Activated naive CD4-positive, alpha-beta T cell treated with anti-CD3 and anti-CD28 coated beads, Interleukin-2, amount 50 U/mL, for 24 hours (primary cell): ENCODE measurements around the gene TICAM2.
A peak's percentile ranks its signal among the peaks of the same experiment; 100 is the strongest.

Source experiments
- H3K27ac Mint-ChIP-seq: one replicate; pipeline ENCODE4 v1.8.0; 2021; ENCODE audit warnings: mild to moderate bottlenecking, mixed read lengths
- H3K27me3 Mint-ChIP-seq: one replicate; pipeline ENCODE4 v1.8.0; 2021; ENCODE audit warnings: mixed read lengths
- H3K36me3 Mint-ChIP-seq: one replicate; pipeline ENCODE4 v1.8.0; 2021; ENCODE audit warnings: mixed read lengths
- H3K4me1 Mint-ChIP-seq: one replicate; pipeline ENCODE4 v1.8.0; 2021; ENCODE audit warnings: mixed read lengths
- H3K4me3 Mint-ChIP-seq: one replicate; pipeline ENCODE4 v1.8.0; 2021; ENCODE audit warnings: mild to moderate bottlenecking, mixed read lengths
- H3K9me3 Mint-ChIP-seq: one replicate; pipeline ENCODE4 v1.8.0; 2021; ENCODE audit warnings: mixed read lengths

Gene TICAM2

DNA sequence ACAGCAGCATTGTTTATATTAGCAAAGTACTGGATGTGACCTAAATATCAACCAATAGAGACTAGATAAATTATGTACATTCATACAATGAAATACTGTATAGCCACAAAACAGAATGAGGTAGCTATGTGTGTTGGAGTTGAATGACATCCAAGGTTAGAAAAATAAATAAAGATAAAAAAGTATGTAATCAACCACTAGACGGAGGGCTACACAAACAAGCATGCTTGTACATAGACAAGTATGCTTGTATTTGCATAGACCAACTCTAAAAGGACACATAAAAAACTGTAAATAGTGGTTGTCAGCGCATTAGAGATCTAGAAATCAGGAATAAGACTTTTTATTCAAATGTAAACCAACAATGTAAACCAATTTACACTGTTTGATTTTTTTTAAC lies 60.7 kb downstream of the TICAM2 start:
- H3K9me3 Mint-ChIP-seq = no peaks in the 10 kb centered on the region
- no peak overlapping the region for H3K27ac Mint-ChIP-seq
- H3K27me3 Mint-ChIP-seq = no peaks in the 10 kb centered on the region
- H3K4me3 Mint-ChIP-seq = peak overlapping the region; percentile 96
- H3K4me1 Mint-ChIP-seq = peaks cover 75% of the 10 kb centered on the region
- peaks cover 35% of the 10 kb centered on the region for H3K36me3 Mint-ChIP-seq

DNA sequence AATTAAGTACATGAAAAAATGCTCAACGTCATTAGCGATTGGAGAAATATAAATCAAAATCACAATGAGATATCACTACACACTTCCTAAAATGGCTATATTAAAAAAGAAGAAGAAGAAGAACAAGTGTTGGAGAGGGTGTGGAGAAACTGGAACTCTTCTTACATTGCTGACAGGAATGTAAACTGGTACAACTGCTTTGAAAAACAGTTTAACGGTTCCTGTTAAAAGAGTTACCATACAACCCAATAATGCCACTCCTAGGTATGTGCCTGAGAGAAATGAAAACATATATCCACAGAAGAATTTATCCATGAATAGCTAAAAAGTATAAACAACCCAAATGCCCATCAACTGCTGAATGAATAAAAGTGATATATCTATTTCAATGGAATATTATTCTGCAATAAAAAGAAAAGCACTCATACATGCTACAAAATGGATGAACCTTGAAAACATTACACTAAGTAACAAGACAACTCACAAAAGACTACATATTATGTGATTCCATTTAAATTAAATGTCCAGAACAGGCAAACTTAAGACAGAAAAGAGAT lies 66.7 kb downstream of the TICAM2 start:
- peaks cover 6% of the 10 kb centered on the region for H3K9me3 Mint-ChIP-seq
- no peaks in the 10 kb centered on the region for H3K27me3 Mint-ChIP-seq
- H3K27ac Mint-ChIP-seq = no peak overlapping the region
- peaks cover 45% of the 10 kb centered on the region for H3K36me3 Mint-ChIP-seq
- H3K4me3 Mint-ChIP-seq = peak overlapping the region; percentile 37
- peaks cover 93% of the 10 kb centered on the region for H3K4me1 Mint-ChIP-seq

DNA sequence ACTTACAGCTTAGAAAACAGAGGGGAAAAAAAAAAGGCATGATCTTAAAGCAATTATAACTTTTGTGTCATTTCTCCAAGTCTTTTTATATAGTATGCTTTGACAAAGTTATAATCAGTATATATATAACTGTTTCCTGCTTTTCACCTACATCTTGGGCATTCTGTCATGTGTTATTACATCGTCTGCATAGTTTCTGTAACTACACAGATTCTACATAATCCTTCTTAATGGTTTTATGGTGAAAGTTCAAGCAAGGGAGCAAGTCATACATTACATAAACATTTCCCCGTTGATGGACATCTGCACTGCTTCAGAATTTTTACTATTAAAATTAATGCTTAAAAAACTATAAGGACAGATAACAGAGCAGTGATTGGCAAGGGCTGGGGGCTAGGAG lies 69.8 kb downstream of the TICAM2 start:
- Mint-ChIP-seq H3K27me3 (no peaks in the 10 kb centered on the region), H3K4me1 (peaks cover 88% of the 10 kb centered on the region), H3K4me3 (no peak overlapping the region), H3K9me3 (peaks cover 6% of the 10 kb centered on the region), H3K27ac (no peak overlapping the region), H3K36me3 (peaks cover 37% of the 10 kb centered on the region)

DNA sequence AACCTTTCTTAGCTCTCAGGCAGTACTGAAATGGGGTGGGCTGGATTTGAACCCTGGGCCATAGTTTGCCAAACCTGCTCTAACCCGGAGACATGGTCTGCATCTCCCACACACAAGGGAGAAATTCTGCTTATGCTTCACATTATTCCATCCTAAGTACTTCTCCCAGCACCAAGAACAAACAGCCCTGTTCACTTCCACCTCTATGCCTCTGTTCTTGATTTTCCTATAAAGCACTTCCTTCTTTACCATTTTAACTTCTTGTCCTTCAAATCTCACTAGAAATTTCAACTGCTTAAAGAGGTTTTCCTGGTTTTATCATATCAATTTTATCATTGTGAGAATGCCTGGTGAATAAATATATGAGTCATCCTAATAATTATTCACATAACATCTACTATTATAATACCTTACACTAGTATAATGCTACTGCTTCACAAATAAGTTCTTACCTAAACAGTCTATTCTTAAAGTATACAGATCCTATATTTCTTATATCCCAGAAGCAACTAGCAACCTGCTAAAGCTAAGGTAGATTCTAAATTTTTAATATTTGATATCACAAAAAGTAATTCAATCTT lies 70.4 kb downstream of the TICAM2 start:
- Mint-ChIP-seq H3K4me3 (peak overlapping the region; percentile 16), H3K4me1 (peaks cover 86% of the 10 kb centered on the region), H3K36me3 (peaks cover 31% of the 10 kb centered on the region), H3K27me3 (no peaks in the 10 kb centered on the region), H3K9me3 (peaks cover 6% of the 10 kb centered on the region), H3K27ac (peak overlapping the region; percentile 32)

DNA sequence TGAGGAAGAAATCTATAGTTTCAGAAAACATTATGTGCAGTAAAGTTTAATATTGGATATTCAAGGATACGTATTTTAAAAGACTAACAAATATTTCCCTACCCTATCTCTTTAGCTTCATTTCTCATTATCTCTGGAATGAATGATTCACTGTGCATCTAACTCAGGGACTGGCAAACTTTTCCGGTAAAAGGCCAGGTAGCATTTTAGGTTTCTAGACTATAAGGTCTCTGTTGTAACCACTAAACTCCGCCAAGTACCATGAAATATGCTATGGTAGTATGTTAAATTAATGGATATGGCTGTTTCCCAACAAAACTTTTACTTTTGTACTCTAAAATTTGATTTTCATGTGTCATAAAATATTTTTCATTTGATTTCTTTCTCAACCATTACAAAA lies 70.9 kb downstream of the TICAM2 start:
- Mint-ChIP-seq H3K9me3 (peaks cover 6% of the 10 kb centered on the region), H3K36me3 (peaks cover 26% of the 10 kb centered on the region), H3K27me3 (no peaks in the 10 kb centered on the region), H3K27ac (no peak overlapping the region), H3K4me3 (no peak overlapping the region), H3K4me1 (peaks cover 86% of the 10 kb centered on the region)

GRCh38 chr5:115530426-115530825 lies 71.9 kb downstream of the TICAM2 start:
- Mint-ChIP-seq H3K27ac (no peak overlapping the region), H3K4me1 (peaks cover 80% of the 10 kb centered on the region)

More at GRCh38 chr5:115530426-115530825, 71.9 kb downstream of the TICAM2 start:
- Mint-ChIP-seq H3K9me3 (peaks cover 1% of the 10 kb centered on the region), H3K4me3 (no peak overlapping the region), H3K36me3 (peaks cover 19% of the 10 kb centered on the region), H3K27me3 (no peaks in the 10 kb centered on the region)
